ENCODE results near the gene NACC2.

DNA sequence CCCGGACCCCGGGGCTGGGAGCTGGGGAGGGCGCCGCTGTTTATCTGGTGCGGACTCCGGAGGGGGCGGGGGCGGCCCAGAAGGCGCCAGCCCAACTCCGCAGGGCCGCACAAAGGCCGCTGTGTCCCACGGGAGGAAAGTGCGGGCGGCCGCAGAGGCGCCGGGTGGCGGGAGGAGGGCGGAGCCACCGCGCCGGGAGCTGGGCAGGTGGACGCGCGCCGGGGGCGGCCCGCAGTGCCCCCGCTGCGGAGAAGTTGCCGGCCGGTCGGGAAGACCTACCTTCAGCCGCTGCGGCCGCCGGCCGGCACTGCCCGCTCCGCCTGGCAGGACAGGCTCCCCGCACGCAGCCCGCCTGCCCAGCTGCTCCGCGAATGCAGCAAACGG lies 43.6 kb downstream of the NACC2 start:
- no peak for TF ChIP-seq EZH2 (optimal IDR thresholded peaks at IDR 0.05; ENCODE audit: low read depth, low read length)
- TF ChIP-seq, protein P1, sequence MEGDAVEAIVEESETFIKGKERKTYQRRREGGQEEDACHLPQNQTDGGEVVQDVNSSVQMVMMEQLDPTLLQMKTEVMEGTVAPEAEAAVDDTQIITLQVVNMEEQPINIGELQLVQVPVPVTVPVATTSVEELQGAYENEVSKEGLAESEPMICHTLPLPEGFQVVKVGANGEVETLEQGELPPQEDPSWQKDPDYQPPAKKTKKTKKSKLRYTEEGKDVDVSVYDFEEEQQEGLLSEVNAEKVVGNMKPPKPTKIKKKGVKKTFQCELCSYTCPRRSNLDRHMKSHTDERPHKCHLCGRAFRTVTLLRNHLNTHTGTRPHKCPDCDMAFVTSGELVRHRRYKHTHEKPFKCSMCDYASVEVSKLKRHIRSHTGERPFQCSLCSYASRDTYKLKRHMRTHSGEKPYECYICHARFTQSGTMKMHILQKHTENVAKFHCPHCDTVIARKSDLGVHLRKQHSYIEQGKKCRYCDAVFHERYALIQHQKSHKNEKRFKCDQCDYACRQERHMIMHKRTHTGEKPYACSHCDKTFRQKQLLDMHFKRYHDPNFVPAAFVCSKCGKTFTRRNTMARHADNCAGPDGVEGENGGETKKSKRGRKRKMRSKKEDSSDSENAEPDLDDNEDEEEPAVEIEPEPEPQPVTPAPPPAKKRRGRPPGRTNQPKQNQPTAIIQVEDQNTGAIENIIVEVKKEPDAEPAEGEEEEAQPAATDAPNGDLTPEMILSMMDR (IDR thresholded peaks at IDR 0.05; ENCODE audit: low read length): no peak

All from MM.1S (cell line).